ENCODE measurements around the gene TMEM144. TPM values are rescaled to one million over a fixed set of nuclear protein-coding genes. Genes with fewer than 3 reads are reported as not detected.
A peak's percentile ranks its signal among the peaks of the same experiment; 100 is the strongest.

Gene TMEM144
- total RNA-seq = 18.3 TPM

DNA sequence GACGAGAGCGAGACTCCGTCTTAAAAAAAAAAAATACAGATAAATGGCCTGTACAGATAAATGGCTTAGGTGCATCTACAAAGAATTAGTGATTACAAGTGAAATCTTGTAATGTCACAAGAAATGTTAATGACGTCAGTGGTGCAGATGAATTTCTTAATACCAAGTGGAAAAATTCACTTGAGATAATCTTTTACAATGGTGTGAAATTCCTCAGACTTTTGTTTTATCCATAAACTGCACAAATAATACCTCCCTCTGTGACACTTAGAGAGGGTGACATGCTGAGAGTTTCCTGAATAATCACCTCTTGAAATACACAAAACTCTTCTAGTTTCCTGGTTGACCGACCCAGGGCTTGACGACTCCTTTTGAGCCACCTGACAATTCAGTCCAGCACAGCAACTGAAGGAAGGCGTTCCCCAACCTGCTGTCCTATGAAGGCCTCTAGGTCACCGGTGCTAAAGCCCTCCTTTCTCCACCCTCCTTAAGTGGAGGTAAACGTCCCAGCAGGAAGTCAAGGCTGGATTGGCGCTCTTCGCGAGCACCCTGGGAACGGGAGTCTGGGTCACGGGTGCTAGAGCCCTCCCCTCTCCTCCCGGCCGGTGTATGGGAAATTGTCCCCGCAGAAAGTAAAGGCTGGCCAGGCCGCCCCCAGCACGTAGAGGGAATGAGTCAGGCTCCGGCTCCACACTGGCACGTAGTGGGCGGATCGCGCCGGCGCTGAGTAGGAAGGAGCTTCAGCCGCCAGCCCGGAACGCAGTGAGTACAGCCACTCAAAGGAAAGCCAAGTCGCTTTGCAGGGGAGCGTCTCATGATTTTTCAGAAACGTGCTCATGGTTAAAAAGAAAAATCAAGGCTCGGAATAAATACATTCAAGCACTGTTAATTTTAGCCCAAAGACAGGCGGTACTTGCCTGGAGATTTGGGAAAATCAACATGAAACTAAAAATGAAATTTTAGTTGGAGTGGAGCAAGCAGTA, at the start of gene TMEM144:
TSS of gene TMEM144 (plus strand) at position 662 of the 983 bp plus-strand sequence. CDS start 2,182 bp downstream, outside the sequence.
- DNase-seq (ENCODE audit: low spot score) = peak; percentile 91

DNA sequence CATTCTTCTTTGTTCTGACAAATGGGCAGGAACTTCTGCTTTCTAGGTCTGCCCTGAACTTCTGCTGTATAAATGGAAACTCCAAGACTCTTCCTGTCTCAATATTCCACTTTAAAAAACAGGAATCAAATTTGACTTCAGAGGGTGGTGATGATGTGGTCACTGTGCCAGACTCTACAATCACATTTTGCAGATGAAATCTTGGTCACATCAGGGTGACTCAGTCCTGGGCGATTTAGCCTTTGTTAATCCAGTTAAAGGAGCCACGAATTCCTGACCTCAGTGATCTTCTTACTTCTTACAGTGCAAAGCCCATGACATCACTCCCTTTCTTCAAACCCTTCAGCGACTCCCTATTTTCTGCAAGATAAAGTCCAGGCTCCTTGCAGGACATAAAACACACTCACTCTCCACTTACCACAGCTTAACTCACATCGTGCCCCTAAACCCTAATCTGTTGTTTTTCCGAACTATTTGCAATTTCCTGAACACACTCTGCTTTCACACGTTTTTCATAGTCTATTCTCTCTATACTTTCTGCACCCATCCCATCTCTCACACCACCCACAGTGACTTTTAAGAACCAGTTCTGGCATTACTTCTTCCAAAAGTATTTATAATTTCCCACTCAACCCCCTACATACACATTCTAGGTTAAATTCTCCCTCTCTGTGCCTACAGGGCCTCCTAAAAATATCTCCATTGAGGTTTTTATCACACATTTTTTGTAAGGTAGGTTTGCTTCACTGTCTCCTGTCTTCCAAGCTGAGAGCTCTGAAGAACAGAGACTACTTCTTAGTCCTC, 48.5 kb upstream of the TMEM144 start:
- peak; percentile 25 for DNase-seq (ENCODE audit: low spot score)

DNA sequence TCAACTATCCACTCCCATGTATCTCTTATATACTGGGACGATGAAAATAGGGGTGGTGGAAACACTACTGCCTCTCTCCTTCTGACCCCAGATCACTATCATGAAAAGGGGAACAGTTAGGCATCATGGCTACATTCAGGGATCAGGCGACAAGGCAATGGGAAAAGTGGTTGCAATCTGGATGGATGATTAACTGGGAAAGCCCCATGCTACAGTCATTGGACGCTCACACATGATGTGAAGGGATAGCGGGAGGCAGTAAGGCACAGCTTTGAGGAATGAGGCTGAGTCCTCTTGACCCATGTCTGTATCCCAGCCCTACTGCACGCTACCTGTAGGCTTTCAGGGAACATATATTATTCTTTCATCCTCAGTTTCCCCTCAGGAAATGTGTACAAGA, 47.7 kb upstream of the TMEM144 start:
- no peak for DNase-seq (ENCODE audit: low spot score)

DNA sequence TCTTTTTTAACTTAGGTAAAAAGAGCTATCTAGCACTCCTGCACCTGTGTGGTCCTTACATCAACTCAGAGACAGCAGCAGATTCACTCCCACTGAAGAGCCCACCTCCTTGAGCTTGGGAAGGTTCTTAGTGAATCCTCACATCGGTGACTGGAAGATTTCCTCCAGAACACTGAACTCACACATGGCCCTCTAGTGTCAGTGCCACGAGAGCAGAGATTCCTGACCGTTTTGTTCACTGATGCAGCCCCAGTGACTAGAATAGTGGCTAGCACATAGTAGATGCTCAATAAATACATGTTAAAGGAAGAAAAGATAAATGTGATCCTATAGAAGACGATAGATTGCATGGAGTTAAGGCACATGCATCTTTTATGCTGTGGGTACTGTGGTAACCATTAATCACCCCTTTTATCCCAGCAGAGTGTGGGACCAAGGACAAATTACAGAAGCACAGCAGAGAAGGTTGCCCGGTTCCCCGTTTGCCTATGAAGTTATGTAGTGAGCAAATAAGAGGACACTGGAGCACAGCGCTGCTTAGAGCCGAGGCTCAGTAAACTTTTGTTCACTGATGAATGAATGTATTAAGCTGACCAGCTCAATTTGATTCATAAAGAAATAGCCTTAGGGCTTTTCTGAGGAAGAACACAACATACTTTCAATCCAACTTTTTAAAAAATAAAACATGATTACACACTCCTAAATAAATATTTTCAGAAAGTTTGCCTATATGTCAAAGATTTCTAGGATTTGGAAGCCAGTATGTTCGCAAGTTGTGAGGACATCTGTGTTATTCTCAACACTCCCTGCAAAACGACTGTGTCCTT, 46.1 kb upstream of the TMEM144 start:
- DNase-seq (ENCODE audit: low spot score) = no peak

DNA sequence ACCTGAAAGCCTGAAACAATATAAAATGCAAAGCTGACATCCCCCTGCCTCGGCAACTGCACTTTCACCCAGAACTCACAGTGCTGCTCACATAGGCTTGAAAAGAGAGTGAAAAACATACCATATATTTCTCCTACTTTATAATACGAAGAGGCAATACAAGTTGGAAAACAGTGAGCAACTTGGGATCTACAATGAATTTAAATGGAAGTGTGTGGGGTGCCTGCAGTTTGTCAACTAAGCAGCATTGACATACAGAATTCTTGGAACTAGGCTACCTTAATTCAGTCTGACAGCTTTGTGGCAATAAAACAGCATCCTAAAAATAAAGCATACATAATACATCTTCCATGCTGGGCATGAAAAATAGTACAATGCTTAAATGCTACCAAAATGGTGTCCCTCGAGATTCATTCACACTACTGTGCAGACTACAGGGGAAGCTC, 45.5 kb upstream of the TMEM144 start:
- DNase-seq (ENCODE audit: low spot score) = no peak

DNA sequence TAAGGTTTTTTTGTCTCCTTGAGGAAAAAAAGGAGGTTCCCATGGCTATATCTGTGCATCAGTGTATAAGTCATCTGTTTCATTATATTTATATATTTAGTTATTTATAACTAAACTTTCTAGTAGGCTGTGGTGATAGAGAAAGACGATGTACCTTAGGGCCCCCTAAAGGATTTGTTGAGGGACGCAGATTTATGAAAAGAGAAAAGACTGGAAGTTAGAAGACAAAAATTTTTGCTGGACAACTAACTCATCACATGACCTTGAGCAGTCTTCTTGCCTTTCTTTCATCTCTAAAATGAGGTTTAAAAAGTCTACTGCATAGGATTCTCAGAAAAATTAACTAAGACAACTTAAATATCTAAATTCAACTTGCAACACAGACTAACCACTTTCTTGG, 43.6 kb upstream of the TMEM144 start:
- DNase-seq (ENCODE audit: low spot score) = no peak

DNA sequence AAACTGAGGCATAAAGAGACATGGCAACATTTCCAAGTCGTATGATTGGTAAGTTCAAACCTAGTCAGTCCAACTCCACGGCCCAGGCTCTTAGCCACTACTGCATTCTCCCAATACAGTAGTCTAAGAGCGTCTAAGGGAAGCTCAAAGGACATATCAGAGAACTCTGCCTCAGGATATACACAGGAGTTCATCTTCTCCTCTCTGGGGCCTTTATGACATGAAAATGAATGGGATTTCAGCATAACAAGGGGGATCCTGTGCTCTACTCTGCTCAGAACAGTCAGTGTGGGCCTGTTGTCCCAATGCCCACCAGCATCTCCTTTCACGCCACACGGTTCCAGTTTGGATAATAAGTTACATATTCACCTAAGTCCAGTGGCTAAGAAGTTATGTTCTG, 41.7 kb upstream of the TMEM144 start:
- no peak for DNase-seq (ENCODE audit: low spot score)

DNA sequence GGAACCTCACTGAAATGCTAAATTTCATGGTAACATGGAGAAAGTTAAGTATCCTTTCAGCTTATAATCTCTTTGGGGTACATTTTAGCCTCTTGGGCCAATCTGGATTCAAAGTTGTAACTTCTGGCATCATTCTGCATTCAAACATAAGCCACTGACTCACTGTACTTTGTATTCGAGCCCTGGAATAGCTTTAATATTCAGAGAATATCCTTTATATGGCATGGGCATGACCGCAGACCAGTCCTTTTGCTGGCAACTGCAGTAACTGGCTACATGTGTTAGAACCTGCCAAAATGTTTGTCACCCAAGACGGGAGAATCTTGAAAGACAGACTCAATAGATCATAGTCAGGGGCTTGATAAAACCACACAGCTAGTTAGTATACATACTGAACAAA, 40.8 kb upstream of the TMEM144 start:
- no peak for DNase-seq (ENCODE audit: low spot score)

DNA sequence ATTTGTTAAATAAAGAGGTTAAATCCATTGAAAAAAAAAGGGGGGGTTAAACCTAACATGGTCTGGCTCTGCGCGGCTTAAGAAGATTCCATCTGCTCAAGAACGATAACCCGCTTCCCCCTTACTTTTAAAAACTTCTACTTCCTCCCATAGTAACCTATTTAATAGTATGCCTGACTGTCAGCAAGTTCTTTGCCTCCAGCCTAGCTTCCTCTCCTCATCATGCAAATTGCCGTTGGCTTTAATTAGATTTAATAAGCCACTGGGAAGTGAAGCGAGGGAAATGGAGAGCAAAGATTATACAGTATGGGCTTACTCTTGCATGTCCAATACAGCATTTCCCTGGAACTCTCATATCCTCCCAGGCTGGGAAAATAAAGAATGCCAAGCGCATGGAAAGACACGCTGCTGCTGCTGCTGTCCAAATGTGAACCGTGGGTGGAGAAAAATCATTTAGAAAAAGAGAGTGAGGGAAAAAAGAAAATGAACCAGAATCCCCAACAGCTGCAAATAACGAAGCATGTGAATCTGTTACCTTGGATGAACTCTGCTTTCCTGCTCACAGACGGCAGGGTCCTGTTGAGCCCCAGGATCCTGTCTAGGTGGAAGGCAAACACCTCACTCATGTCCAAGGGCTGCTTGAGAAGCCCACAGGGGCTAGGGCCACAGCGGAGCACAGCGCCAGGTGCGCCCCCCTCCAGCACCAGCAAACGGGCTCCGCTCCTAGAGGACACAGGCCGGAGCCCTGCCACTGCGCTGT, 40.2 kb upstream of the TMEM144 start:
- peak; percentile 12 for DNase-seq (ENCODE audit: low spot score)

DNA sequence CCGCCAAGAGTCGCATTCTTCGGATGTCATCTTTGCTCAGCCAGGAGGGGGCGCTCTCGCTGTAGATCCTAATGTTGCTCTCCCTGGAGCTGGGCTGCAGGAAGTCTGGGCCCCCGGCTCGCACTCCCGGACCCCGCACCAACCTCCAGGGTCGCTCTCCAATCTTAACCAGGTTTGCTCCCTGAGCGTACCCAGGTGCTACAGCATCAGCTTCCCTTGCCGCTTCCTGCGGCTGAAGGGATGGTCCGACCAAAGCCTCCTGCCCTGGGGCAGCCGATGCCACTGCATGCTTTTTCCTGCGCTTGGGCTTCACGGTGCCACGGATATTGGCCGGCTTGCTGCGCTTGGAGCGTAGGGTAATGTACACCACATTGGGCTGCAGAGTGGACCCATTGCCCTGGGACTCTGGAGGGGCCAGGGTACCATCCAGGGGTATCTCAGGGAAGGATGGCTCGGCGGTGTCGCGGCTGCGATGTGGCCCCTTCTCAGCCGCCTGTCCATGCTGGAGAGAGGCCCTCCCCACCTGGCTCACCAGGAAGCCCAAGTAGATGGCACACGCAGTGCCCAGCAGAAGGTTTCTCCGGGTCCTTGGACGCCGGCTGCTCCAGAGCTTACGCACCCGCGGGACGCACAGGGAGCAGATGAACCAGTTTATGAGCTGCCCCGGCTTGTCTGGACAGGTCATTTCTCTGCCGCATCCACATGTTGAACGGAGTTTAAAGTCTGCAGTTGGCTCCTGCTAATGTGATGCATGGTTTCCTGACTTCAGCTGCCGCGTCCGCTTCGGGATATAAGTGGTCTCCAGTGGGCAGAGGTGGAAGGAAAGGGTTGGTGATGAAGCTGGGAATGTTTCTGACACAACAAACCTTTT, 39.4 kb upstream of the TMEM144 start:
- peak; percentile 33 for DNase-seq (ENCODE audit: low spot score)

DNA sequence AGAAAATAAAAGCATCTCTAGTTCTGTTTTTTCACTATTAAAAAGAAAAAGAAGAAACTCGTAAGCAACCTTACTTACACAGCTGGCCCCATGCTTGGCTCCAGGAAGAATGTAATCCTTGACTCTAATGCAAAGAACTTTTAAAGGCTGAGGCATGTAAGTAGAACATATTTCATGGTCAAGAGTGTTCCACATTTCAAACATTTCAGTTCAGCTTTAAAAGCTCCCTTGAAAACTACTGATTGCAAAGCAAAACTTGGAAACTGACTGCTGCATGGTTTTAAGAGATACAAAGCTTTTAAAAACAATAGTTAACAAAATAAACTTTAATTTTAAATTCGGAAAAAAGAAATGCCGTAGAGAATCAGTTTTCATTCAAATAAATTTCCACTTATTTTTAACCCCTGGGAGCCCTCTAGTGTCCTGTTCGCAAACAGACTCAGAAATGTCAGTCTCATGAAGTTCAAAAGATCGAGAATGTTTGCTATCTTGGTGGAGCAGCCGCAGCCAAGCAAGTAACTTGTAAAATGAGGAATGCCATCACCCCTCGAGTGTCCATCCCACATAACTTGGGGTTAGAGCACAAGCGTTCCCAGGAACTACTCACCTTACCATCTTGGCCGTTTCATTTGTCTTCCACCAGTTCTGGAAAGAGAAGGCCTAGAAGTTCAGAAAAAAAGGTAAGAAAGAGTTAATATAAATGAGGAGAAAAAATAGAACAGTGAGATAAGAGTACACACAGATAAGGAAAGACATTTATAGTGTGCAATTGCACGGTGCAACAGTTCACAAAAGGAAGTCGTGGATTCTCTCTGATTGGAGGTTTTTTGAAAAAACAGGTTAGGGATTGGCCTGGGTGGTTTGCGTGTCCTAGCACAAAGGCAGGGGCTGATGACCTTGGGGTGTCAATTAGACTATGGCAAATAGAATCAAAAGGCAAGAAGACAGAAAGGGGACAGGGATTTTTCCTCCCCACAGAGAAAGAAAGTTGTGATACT, 37.7 kb upstream of the TMEM144 start, which contains the start of gene GASK1B:
TSS of gene GASK1B (minus strand) at position 765 of the 998 bp plus-strand sequence. CDS start 1,650 bp downstream, outside the sequence.
- DNase-seq (ENCODE audit: low spot score) = peak; percentile 18

DNA sequence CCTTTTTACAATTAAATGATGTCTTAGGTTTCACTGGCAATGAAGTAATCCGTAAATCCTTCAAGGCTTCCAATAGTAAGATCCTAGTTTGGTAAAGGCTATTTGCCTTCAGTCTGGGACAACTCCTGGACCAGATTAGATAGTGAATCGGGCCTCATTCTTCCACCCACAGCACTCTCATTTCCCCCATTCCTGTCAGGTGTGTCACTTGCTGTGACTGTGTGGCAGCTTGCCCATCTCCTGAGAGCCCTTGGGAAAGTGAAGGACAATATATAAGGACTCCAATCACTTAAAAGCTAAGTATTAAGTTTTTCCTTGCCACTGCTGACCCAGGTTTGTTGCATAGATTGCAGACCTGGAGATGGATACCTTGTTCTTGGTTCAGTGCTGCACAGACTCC, 34.2 kb upstream of the TMEM144 start:
- DNase-seq (ENCODE audit: low spot score) = peak; percentile 43

DNA sequence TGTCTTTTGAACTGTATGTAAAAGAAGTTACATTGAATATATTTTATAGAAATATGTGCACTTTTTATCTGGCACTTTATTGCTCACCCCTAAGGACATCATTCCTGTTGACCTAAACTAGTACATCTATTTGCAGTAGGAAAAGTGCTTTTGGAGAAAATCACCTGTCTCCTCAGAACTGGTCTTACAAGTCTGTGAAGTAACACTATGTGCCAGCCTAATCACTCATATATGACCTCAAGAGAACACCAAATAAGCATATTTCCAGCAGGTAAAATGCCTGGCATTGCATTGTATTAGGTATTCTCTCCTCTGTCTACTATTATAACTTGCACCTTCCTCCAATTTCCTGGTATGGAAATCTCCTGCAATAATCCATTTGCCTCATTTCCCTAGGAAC, 33.5 kb upstream of the TMEM144 start:
- DNase-seq (ENCODE audit: low spot score) = no peak

DNA sequence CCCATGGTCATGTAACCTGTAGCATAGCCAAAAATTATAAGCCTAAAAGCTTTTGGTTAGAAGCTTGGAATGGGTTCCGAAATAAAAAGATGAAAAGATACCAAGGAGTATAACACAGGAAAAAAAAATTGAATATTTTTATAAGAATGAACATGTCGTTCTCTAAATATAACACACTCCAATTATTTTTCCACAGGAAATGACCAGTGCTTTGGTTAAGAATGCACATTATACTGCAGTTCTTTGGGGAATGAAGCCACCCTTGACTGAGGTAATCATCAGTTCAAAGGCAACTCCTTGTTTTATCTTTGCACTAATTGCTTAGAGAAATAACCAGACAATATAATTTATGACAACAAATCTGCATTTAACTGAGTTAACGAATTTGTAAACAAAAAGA, 30.8 kb upstream of the TMEM144 start:
- no peak for DNase-seq (ENCODE audit: low spot score)

DNA sequence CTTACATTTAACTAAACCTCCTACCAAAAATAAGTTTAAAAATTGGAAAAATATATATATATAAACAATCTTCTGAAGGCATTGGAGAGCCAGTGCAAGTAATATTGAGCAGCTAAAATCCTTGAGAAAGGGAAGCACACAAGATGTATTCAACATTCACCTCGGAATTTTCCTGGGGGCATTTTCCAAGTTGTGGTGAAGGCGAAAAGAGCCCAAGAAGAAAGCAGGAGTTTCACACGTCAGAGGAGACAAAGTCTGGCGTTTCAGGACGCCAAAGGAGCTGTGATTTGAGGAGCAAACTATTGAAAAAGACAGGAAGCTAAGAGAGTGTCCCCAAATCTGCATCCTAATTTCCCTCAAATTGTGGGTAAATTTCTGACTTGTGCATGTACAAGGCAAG, 28.4 kb upstream of the TMEM144 start:
- no peak for DNase-seq (ENCODE audit: low spot score)

DNA sequence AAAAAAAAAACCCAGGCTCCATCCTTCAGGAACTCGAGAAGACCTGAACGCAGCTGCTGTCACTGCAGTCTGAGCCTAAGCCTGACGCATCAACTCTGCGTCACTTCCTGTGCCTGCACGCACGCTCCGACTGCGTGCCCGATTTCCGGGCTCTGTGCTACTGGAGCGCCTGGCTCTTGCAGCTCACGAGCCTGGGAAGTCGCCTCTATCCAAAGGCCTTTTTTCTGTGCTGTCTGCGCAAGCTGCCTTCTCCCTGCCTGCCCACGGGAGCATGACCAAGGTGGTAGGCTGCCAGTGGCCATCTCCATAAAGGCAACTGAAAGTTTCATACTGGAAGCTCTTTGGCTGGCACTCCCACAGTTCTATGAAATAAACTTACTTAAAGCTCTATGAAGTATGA, 27.6 kb upstream of the TMEM144 start:
- DNase-seq (ENCODE audit: low spot score) = no peak

DNA sequence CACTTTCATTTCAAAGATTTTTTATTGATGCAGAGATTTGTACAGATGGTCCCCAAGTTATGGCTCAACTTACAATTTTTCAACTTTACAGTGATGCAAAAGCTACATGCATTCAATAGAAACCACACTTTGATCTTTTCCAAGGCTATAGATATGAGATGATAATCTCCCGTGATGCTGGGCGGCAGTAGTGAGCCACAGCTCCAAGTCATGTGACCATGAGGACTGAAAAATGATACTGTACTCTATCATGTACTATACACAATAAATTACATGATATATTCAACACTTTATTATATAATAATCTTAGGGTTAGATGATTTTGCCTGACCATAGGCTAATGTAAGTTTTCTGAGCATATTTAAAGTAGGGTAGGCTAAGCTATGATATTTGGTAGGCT, 23.5 kb upstream of the TMEM144 start:
- no peak for DNase-seq (ENCODE audit: low spot score)

DNA sequence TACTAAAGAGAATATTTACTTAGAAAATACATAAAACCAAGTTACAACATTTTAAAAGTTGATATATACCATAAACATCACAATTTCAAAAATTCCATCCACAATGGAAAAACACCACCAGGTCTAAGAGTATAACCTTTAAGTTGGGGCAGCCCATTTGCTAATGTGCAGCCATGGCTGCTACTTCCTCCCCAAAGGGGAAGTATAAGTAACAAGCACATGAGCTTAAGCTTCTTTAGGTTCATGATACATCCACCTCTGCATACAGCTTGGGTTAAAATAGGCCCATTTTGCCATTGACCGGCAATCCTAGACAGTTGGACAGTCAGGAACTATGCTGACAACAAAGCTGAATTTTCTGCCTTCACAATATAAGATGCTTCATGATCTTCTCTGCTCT, 20.9 kb upstream of the TMEM144 start:
- no peak for DNase-seq (ENCODE audit: low spot score)

DNA sequence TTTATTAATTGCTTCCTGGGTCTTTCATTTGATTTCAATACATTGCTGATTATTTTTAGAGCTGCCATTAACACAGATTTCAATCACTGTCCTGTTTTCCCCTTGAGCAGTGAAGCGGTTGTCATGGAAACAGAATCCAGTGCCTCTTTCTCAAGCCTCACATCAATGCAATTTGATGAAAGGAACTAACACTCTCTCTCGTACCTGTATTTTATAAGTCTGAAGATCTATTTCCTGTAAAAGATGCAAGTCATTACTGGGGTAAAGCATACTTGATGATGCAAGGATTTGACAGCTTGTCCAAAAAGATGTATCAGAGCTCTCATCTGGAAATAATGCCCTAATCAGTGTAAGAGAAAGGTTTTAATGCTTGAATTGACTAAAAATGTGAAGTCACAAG, 19.6 kb upstream of the TMEM144 start:
- no peak for DNase-seq (ENCODE audit: low spot score)

All from mucosa of gallbladder (tissue), 1 donor.